ENCODE data around the gene CCSER1. TPM values are rescaled to one million over a fixed set of nuclear protein-coding genes. Genes with fewer than 3 reads are reported as not detected.

The CCSER1 gene
- total and polyA plus RNA-seq, 2 donors (not counting 1 experiment from before 2014, with no cell fraction given): 10.7 to 39.5 TPM

- TF ChIP-seq CTCF (IDR thresholded peaks at IDR 0.05): no peak
- TF ChIP-seq EZH2 (IDR thresholded peaks at IDR 0.05; ENCODE audit: borderline replicate concordance, insufficient read depth, low read depth, low read length, poor library complexity, severe bottlenecking): no peak
- Histone ChIP-seq H3K27ac (ENCODE audit: low read length in 2 of 2) (no peak overlapping the region), H3K9me3 (ENCODE audit: control extremely low read depth in 1 of 3, control insufficient read depth in 2 of 3, insufficient read depth in 1 of 3, low read length in 2 of 3) (no peaks in the 10 kb centered on the region), H3K79me2 (ENCODE audit: control insufficient read depth, insufficient read depth, low read length) (no peaks in the 10 kb centered on the region), H4K20me1 (ENCODE audit: control insufficient read depth, insufficient read depth, low read length, poor library complexity, severe bottlenecking) (no peaks in the 10 kb centered on the region), H3K27me3 (replicated peaks in 1 of 4; ENCODE audit: control extremely low read depth in 1 of 4, control insufficient read depth in 3 of 4, insufficient read depth in 4 of 4, low read length in 3 of 4) (no peaks in the 10 kb centered on the region), H3K4me2 (replicated peaks; ENCODE audit: low read depth, low read length, poor library complexity, severe bottlenecking) (no peak overlapping the region), H3K4me3 (ENCODE audit: control extremely low read depth in 1 of 5, extremely low read depth in 1 of 5, insufficient read depth in 1 of 5, low read depth in 2 of 5, low read length in 4 of 5) (no peak overlapping the region), H3K36me3 (replicated peaks in 1 of 2; ENCODE audit: control extremely low read depth in 1 of 2, control insufficient read depth in 1 of 2, extremely low read depth in 1 of 2, insufficient read depth in 2 of 2, low read length in 1 of 2) (no peaks in the 10 kb centered on the region), H2AFZ (ENCODE audit: insufficient read depth, low read depth, low read length, poor library complexity, severe bottlenecking) (no peak overlapping the region), H3K4me1 (ENCODE audit: control insufficient read depth in 2 of 2, insufficient read depth in 2 of 2, low read length in 2 of 2) (no peaks in the 10 kb centered on the region), H3K9ac (ENCODE audit: low read length) (no peak overlapping the region)
- DNase-seq: no peak
- no peak overlapping the region for H3K4me3 Mint-ChIP-seq
- no peak for ATAC-seq (ENCODE audit: low read depth)
- no peaks in the 10 kb centered on the region for H3K4me1 Mint-ChIP-seq
- H3K9me3 Mint-ChIP-seq (ENCODE audit: insufficient read depth): no peaks in the 10 kb centered on the region
- no peak overlapping the region for H3K27ac Mint-ChIP-seq
- CTCF ChIA-PET: no interaction called here
- POLR2A ChIA-PET: no interaction called here
- no CpG with 5 or more reads among the region's 1 CpG for WGBS (ENCODE audit: insufficient coverage)
- H3K27me3 Mint-ChIP-seq: no peaks in the 10 kb centered on the region
- intact Hi-C loops (cut with micrococcal nuclease): no loop called here
Observed at GRCh38 chr4:90643156-90643555, 516.0 kb downstream of the CCSER1 start.

- Mint-ChIP-seq H3K27ac (no peak overlapping the region), H3K4me1 (no peaks in the 10 kb centered on the region), H3K4me3 (no peak overlapping the region), H3K9me3 (ENCODE audit: insufficient read depth) (no peaks in the 10 kb centered on the region), H3K27me3 (no peaks in the 10 kb centered on the region)
- no peaks in the 10 kb centered on the region for H3K36me3 ChIP-seq (replicated peaks in 1 of 2; ENCODE audit: control extremely low read depth in 1 of 2, control insufficient read depth in 1 of 2, extremely low read depth in 1 of 2, insufficient read depth in 2 of 2, low read length in 1 of 2)
- ChIA-PET CTCF (no interaction called here), POLR2A (no interaction called here)
- H3K9ac ChIP-seq (ENCODE audit: low read length): no peak overlapping the region
- no peak for TF ChIP-seq EZH2 (IDR thresholded peaks at IDR 0.05; ENCODE audit: borderline replicate concordance, insufficient read depth, low read depth, low read length, poor library complexity, severe bottlenecking)
- no peak for TF ChIP-seq CTCF (IDR thresholded peaks at IDR 0.05)
- H3K79me2 ChIP-seq (ENCODE audit: control insufficient read depth, insufficient read depth, low read length): no peaks in the 10 kb centered on the region
- H3K4me2 ChIP-seq (replicated peaks; ENCODE audit: low read depth, low read length, poor library complexity, severe bottlenecking): no peak overlapping the region
- no peak for ATAC-seq (ENCODE audit: low read depth)
- H3K4me1 ChIP-seq (ENCODE audit: control insufficient read depth in 2 of 2, insufficient read depth in 2 of 2, low read length in 2 of 2): no peaks in the 10 kb centered on the region
- intact Hi-C loops (cut with micrococcal nuclease): no loop called here
- H2AFZ ChIP-seq (ENCODE audit: insufficient read depth, low read depth, low read length, poor library complexity, severe bottlenecking): no peak overlapping the region
- H3K9me3 ChIP-seq (ENCODE audit: control extremely low read depth in 1 of 3, control insufficient read depth in 2 of 3, insufficient read depth in 1 of 3, low read length in 2 of 3): peaks cover 0 to 6% (median 3%) of the 10 kb centered on the region in 3 donors
- H4K20me1 ChIP-seq (ENCODE audit: control insufficient read depth, insufficient read depth, low read length, poor library complexity, severe bottlenecking): no peaks in the 10 kb centered on the region
- H3K4me3 ChIP-seq (ENCODE audit: control extremely low read depth in 1 of 5, extremely low read depth in 1 of 5, insufficient read depth in 1 of 5, low read depth in 2 of 5, low read length in 4 of 5): no peak overlapping the region
- DNase-seq: no peak
- H3K27ac ChIP-seq (ENCODE audit: low read length in 2 of 2): no peak overlapping the region
- no peaks in the 10 kb centered on the region for H3K27me3 ChIP-seq (replicated peaks in 1 of 4; ENCODE audit: control extremely low read depth in 1 of 4, control insufficient read depth in 3 of 4, insufficient read depth in 4 of 4, low read length in 3 of 4)
Observed at GRCh38 chr4:90648311-90648710, 521.1 kb downstream of the CCSER1 start.

Measured in B cell (primary cell).